ENCODE measurements around the gene TMEM179.
A peak's percentile ranks its signal among the peaks of the same experiment; 100 is the strongest.

Gene TMEM179

GRCh38 chr14:104569435-104569834 lies 35.1 kb downstream of the TMEM179 start:
- DNase-seq (ENCODE audit: low read depth in 2 of 2): no peak

- no peak for DNase-seq (ENCODE audit: low read depth in 2 of 2)
Measured at GRCh38 chr14:104568620-104569019, 36.0 kb downstream of the TMEM179 start.

GRCh38 chr14:104567957-104568225 lies 36.7 kb downstream of the TMEM179 start:
- no peak for DNase-seq (ENCODE audit: low read depth in 2 of 2)

- no peak for DNase-seq (ENCODE audit: low read depth in 2 of 2)
Measured at GRCh38 chr14:104567141-104567956, 37.2 kb downstream of the TMEM179 start.

- DNase-seq (ENCODE audit: low read depth in 2 of 2): no peak
Measured at GRCh38 chr14:104564744-104565679, 39.6 kb downstream of the TMEM179 start.

GRCh38 chr14:104563742-104564615 lies 40.6 kb downstream of the TMEM179 start:
- peak; percentile 30 to 53 for DNase-seq (ENCODE audit: low read depth in 2 of 2)

DNA sequence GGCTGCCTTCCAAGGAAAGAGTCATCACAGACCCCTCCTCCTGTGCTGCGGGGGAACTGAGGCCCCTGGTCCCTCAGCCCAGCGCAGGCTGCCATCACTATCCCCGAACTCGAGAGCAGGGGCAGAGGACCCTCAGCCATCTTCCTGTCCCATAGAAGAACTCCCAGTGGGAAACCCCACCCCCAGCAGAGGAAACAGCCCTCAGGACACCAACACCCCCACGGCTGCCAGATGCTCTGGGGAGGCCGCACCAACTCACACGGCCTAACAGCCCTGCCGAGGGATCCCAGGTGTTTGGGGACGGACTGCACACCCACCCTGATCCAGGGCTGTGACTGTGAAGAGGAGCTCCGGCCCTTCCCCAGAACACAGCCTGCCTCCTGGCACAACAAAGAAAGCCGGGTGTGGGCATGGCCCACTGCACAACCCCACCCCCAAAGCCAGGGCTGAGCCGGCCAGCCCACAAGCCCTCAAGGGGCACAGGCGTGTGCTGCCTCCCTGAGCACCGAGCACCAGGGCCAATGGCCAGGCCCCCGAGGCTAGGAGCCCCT lies 41.3 kb downstream of the TMEM179 start:
- no peak for DNase-seq (ENCODE audit: low read depth in 2 of 2)

GRCh38 chr14:104562606-104563005 lies 42.0 kb downstream of the TMEM179 start:
- DNase-seq (ENCODE audit: low read depth in 2 of 2): no peak

DNA sequence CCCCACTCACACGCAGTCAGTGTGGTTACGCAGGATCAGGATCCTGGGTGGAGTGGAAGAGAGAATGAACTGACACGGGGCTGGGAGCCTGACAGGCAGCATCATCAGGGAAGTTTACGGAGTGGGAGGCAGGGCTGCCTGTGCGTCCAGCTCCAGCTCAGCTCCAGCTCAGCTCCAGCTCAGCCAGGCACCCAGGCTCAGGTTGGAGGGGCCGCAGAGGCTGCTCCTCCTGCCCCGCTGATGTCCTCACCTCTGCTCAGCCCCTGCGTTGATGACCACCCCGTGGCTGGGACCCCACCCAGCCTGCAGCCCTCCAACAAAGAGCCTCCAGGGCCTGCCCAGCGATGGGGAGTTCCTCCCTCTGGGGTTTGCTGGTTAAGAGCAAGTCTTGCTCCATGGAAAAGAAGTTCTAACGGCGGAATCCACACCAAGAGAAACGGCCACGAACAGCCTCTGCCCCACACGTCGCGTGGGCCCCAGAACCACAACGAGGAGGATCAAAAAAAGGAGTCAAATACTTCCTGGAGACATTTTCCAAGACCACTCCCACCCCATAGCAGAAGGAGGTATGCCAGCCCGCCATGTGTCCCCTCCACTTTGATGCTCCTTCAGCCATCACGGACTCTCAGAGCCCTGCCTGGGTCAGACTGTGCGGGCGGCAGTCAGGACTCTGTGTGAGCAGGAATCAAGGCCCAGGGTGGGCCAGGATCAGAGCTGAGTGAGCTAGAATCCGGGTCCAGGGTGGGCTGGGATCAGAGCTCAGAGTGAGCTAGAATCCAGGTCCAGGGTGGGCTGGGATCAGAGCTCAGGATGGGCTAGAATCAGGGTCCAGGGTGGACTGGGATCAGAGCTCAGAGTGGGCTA lies 42.7 kb downstream of the TMEM179 start:
- no peak for DNase-seq (ENCODE audit: low read depth in 2 of 2)

GRCh38 chr14:104561124-104561557 lies 43.4 kb downstream of the TMEM179 start:
- DNase-seq (ENCODE audit: low read depth in 2 of 2): no peak

GRCh38 chr14:104560586-104560945 lies 44.0 kb downstream of the TMEM179 start:
- DNase-seq (ENCODE audit: low read depth in 2 of 2): no peak

GRCh38 chr14:104559804-104560585 lies 44.6 kb downstream of the TMEM179 start:
- DNase-seq (ENCODE audit: low read depth in 2 of 2): no peak

DNA sequence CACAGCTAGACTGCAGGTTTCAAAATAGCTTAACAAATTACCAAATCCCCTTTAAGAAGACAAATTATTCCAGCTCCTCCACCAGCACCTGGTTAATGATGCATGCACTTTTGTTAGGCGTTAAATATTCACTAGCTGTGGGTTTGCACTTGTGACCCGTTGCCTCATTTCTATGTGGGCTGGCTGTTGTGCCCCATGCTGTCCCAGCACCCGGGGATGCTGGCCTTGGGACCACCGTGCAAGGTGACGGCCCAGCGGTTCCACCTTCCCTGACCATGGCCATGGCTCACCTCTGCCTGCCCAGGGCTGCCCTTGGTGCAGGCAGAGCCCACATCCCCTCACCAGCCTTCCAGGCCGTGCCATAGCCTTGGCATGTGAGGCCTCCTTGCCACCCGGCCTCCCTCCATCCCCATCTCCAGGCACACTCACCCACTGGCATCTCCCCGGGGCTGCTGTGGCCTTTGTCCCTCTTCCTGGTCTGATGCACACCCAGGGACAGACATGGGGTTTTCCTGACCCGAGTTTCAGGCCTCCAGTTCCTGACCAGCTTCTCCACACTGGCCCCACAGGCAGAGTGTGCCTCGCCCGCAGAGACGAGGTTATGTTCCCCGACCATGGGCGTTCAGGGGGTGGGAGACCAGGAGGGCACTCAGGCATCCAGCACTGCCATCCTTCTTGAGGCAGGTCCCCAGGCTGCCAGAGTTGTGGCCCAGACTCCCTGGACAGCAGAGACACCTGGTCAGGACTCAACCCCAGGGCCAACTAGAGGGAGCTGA lies 45.4 kb downstream of the TMEM179 start:
- no peak for DNase-seq (ENCODE audit: low read depth in 2 of 2)

DNA sequence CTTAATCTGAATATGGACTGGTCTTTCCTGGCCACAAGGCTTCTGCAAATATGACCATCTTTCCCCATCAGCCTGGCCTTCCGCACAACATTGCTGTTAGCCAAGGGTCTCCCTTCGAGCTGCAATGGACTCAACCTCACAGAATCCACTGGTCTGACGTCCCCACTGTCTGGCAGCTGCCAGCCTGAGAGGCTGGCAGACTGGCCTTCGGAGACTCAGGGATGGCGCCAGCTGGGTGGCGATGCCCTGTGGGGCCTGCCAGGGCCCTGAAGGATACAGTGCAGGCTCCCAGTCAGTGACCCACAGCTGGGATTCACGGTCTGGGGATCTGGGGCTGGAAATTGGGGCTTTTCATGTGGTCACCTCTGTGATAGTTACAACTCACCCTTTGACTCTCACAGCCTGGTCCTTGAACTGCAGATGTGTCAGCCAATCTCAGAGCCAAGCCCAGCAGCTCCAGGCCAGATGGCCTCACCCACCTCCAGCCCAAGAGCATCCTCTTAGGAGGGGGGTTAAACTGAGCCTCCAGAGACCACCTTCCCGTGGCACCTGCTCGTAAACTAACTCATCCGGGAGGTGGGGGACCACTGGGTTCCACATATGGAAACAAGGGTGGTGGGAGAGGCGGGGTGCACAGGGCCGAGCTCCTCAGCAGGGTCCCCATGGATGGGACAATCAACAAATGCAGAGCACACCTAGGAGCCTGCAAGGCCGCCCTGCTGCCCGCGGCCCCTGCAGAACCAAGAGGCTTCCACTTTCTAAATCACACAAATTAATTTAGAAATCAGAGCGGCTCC lies 46.1 kb downstream of the TMEM179 start:
- no peak for DNase-seq (ENCODE audit: low read depth in 2 of 2)

DNA sequence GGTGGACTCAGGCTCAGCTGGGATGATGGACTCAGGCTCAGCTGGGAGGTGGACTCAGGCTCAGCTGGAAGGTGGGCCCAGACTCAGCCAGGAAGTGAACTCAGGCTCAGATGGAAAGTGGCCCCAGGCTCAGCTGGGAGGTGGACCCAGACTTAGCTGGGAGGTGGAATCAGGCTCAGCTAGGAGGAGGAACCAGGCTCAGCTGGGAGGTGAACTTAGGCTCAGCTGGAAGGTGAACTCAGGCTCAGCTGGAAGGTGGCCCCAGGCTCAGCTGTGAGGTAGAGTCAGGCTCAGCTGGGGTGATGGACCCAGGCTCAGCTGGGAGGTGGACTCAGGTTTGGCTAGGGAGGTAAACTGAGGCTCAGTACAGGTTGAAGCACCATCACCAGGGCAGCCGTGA lies 46.8 kb downstream of the TMEM179 start:
- no peak for DNase-seq (ENCODE audit: low read depth in 2 of 2)

GRCh38 chr14:104557086-104557485 lies 47.5 kb downstream of the TMEM179 start:
- DNase-seq (ENCODE audit: low read depth in 2 of 2): no peak

DNA sequence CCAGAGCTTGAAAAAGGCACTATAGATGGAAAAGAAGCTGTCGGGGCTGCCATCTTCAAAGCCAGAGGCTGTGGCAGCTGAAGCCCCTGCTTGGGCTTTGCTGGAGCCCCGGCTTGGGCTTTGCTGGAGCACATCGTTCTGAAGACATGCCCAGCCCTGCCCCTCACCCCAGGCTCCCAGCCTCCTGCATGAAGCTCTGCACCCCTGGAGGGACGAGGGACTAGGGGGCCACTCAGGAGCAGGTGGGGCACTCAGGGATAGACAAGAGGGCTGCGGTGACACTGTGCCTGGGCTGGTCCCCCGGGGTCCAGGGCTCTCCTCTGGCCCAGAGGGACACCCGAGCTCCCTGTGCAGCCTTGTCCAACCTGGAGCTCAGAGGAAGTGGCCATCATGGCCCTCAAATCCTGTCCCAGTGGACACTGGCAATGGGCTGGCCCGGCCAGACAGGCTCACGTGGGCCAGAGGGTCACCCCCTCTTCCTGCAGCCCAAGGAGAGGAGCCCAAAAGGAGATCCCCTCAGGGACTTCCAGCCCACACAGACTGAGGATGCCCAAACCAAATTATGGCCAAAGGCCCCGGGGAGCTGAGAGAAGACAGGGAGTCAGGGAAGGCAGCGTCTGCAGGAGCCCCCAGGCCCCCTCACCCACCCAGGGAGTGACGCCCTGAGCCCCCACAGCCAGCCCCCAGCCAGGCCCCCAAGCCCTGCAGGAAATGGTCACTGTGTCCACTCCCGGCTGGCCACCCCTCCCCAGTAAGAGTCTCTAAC lies 48.1 kb downstream of the TMEM179 start:
- DNase-seq (ENCODE audit: low read depth in 2 of 2): no peak
